AG09309 (cell line): ENCODE data around the gene TMEM258.

Experiments
- DNase-seq: peaks from one replicate; pipeline ENCODE4 v3.0.0-alpha.2; 2010; ENCODE audit warnings: low read depth
- H3K4me3 ChIP-seq: 2 replicates; pipeline ENCODE4 v1.5.1; 2011; ENCODE audit warnings: mild to moderate bottlenecking, low read depth, low read length, moderate library complexity; ENCODE audit not compliant: control insufficient read depth
- CTCF ChIP-seq: IDR thresholded peaks from 2 replicates; pipeline ENCODE4 v1.5.1; 2011; ENCODE audit warnings: mild to moderate bottlenecking, low read depth, low read length, inconsistent platforms; ENCODE audit not compliant: insufficient read depth, control insufficient read depth; ENCODE audit errors: missing control alignments

Gene TMEM258

GRCh38 chr11:61787928-61788491 is 4.4 kb downstream of the TMEM258 start:
- TF ChIP-seq CTCF: peak; percentile 51
- DNase-seq: no peak
- no peak overlapping the region for H3K4me3 ChIP-seq

- no peak for TF ChIP-seq CTCF
- DNase-seq: no peak
- no peak overlapping the region for H3K4me3 ChIP-seq
Measured at GRCh38 chr11:61785837-61786402, 6.5 kb downstream of the TMEM258 start.

- DNase-seq: no peak
- no peak overlapping the region for H3K4me3 ChIP-seq
- TF ChIP-seq CTCF: no peak
Measured at GRCh38 chr11:61784506-61784805, 7.9 kb downstream of the TMEM258 start.

- no peak overlapping the region for H3K4me3 ChIP-seq
- no peak for TF ChIP-seq CTCF
- no peak for DNase-seq
Measured at GRCh38 chr11:61783717-61784505, 8.5 kb downstream of the TMEM258 start.

GRCh38 chr11:61782841-61783240 is 9.6 kb downstream of the TMEM258 start:
- H3K4me3 ChIP-seq: no peak overlapping the region
- no peak for DNase-seq
- TF ChIP-seq CTCF: no peak

- no peak overlapping the region for H3K4me3 ChIP-seq
- no peak for DNase-seq
- no peak for TF ChIP-seq CTCF
Measured at GRCh38 chr11:61782299-61782698, 10.1 kb downstream of the TMEM258 start.
